ENCODE results near the gene ZACN.

GRCh38 chr17:76080768-76081287 is 1.8 kb downstream of the ZACN start:
- no peak for TF ChIP-seq CTCF (IDR thresholded peaks at IDR 0.05)
- TF ChIP-seq EZH2 (IDR thresholded peaks at IDR 0.05): no peak
- TF ChIP-seq EZH2phosphoT487 (IDR thresholded peaks at IDR 0.05): no peak

Measured in neural progenitor cell (in vitro differentiated cells).